Measurements from ENCODE around the gene NFKBIL1.

DNA sequence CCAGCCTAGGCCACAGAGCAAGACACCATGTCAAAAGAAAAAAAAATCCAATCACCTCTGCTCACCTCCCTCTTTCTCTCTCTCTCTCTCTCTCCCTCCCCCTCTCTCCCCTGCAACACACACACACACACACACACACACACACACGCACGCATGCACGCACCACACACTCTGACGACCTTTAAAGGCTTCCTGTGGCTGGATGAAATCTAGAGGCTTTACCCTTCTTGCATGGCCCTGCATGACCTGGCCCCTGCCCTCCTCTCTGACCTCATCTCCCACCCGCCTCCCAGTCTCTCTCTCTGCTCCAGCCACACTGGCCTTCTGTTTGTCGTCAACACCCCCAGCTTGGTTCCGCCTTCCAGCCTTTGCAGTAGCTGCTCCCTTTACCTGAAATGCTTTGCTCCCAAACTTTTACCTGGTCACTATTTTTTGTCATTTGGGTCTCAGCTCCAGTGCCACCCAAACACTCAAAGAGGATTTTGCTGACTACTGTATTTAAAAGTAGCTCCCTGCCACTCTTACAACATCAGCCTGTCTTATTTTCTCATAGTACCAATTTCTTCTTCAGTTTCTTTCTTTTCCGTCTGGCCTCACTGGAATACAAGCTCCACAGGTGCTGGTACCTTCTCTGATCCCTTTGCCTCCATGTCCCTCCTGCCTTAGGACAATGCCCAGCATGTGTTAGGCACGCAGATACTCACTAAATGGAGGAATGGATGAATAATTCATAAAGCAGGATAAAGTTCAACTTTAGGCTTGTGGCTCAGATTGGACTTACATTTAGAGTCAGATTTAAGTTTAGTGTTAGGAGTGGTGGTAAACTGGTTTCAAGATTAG, 20.3 kb downstream of the NFKBIL1 start:
- TF ChIP-seq EZH2phosphoT487 (IDR thresholded peaks at IDR 0.05; ENCODE audit: borderline replicate concordance, low read depth) (no peak), SIN3A (IDR thresholded peaks at IDR 0.05; ENCODE audit: borderline replicate concordance, low read depth, low read length) (no peak), RFX5 (IDR thresholded peaks at IDR 0.05; ENCODE audit: low read length) (no peak), ELF1 (IDR thresholded peaks at IDR 0.05) (no peak), POLR2AphosphoS5 (IDR thresholded peaks at IDR 0.05; ENCODE audit: low read depth, low read length) (no peak), SMC3 (IDR thresholded peaks at IDR 0.05; ENCODE audit: low read depth, low read length) (no peak), TAF1 (IDR thresholded peaks at IDR 0.05; ENCODE audit: borderline replicate concordance, low read depth, low read length) (no peak)
- TF ChIP-seq, protein P1, sequence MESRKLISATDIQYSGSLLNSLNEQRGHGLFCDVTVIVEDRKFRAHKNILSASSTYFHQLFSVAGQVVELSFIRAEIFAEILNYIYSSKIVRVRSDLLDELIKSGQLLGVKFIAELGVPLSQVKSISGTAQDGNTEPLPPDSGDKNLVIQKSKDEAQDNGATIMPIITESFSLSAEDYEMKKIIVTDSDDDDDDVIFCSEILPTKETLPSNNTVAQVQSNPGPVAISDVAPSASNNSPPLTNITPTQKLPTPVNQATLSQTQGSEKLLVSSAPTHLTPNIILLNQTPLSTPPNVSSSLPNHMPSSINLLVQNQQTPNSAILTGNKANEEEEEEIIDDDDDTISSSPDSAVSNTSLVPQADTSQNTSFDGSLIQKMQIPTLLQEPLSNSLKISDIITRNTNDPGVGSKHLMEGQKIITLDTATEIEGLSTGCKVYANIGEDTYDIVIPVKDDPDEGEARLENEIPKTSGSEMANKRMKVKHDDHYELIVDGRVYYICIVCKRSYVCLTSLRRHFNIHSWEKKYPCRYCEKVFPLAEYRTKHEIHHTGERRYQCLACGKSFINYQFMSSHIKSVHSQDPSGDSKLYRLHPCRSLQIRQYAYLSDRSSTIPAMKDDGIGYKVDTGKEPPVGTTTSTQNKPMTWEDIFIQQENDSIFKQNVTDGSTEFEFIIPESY (IDR thresholded peaks at IDR 0.05; ENCODE audit: borderline replicate concordance, low read depth) = no peak
- TF ChIP-seq, protein P2, sequence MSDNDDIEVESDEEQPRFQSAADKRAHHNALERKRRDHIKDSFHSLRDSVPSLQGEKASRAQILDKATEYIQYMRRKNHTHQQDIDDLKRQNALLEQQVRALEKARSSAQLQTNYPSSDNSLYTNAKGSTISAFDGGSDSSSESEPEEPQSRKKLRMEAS (IDR thresholded peaks at IDR 0.05; ENCODE audit: low read depth) = no peak
- TF ChIP-seq, protein P3, sequence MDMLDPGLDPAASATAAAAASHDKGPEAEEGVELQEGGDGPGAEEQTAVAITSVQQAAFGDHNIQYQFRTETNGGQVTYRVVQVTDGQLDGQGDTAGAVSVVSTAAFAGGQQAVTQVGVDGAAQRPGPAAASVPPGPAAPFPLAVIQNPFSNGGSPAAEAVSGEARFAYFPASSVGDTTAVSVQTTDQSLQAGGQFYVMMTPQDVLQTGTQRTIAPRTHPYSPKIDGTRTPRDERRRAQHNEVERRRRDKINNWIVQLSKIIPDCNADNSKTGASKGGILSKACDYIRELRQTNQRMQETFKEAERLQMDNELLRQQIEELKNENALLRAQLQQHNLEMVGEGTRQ (IDR thresholded peaks at IDR 0.05; ENCODE audit: borderline replicate concordance, low read depth, low read length) = no peak
- TF ChIP-seq, protein P4, sequence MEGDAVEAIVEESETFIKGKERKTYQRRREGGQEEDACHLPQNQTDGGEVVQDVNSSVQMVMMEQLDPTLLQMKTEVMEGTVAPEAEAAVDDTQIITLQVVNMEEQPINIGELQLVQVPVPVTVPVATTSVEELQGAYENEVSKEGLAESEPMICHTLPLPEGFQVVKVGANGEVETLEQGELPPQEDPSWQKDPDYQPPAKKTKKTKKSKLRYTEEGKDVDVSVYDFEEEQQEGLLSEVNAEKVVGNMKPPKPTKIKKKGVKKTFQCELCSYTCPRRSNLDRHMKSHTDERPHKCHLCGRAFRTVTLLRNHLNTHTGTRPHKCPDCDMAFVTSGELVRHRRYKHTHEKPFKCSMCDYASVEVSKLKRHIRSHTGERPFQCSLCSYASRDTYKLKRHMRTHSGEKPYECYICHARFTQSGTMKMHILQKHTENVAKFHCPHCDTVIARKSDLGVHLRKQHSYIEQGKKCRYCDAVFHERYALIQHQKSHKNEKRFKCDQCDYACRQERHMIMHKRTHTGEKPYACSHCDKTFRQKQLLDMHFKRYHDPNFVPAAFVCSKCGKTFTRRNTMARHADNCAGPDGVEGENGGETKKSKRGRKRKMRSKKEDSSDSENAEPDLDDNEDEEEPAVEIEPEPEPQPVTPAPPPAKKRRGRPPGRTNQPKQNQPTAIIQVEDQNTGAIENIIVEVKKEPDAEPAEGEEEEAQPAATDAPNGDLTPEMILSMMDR (IDR thresholded peaks at IDR 0.05) = no peak
- TF ChIP-seq, protein P5, sequence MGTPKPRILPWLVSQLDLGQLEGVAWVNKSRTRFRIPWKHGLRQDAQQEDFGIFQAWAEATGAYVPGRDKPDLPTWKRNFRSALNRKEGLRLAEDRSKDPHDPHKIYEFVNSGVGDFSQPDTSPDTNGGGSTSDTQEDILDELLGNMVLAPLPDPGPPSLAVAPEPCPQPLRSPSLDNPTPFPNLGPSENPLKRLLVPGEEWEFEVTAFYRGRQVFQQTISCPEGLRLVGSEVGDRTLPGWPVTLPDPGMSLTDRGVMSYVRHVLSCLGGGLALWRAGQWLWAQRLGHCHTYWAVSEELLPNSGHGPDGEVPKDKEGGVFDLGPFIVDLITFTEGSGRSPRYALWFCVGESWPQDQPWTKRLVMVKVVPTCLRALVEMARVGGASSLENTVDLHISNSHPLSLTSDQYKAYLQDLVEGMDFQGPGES (IDR thresholded peaks at IDR 0.05; ENCODE audit: low read depth, low read length) = no peak
